HG02678 (cell line): ENCODE data around the gene OR2L2.
"Not testable (repeated sequence)": the region's sequence is repeated elsewhere in the genome, so short reads cannot be mapped to it uniquely, and the experiment has no call there.

ENCODE experiments used
- ATAC-seq: cut with Tn5 transposase; IDR thresholded peaks from one replicate; pipeline ENCODE4 v1.9.1; 2021; ENCODE audit warnings: mild to moderate bottlenecking, moderate library complexity; ENCODE audit not compliant: unreplicated experiment

Gene OR2L2

DNA sequence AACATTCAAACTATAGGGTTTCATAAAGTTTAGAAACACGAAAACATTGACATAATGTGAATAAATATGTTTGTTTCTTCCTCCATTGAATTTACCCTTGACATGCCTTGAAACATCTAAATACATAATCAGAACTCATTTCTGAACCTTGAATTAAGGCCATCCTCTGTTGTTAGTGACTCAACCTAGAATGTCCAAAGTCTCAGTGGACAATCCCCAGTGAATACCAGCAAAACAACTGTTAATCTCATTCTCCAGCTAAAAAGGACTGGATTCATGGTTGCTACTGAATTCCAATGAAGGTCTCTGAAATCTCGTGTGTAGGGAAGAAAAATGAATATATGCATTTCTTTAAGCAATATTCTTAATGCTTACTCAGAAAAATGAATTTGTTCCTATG is at the start of gene OR2L2:
TSS of gene OR2L2 (plus strand) at position 301 of the 400 bp plus-strand sequence. CDS start 8,198 bp downstream, outside the sequence.
- no peak for ATAC-seq

- ATAC-seq: no peak
Measured at GRCh38 chr1:247992986-247993385, 36.9 kb upstream of the OR2L2 start.

GRCh38 chr1:247998811-247999210 is 31.1 kb upstream of the OR2L2 start:
- no peak for ATAC-seq

DNA sequence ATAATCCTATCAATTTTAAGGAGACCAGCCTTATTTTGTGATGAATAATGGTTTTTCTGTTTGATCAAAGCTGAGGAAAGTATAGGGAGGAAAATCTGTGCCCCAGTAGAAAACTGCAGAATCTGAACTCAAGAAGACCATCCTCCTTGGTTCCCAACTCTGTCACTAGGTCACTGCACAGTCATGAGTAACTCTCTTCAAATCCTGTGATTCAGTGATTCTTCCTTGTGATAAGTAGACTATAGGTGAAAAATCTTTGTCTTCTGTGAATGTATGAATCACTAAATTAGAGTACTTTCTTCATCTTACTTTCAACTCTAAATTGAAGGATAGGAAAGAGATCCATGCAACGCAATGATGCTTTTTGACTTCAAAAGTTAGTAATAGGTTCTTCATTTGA is 29.7 kb upstream of the OR2L2 start:
- no peak for ATAC-seq

- no peak for ATAC-seq
Measured at GRCh38 chr1:248007778-248008177, 22.1 kb upstream of the OR2L2 start.

DNA sequence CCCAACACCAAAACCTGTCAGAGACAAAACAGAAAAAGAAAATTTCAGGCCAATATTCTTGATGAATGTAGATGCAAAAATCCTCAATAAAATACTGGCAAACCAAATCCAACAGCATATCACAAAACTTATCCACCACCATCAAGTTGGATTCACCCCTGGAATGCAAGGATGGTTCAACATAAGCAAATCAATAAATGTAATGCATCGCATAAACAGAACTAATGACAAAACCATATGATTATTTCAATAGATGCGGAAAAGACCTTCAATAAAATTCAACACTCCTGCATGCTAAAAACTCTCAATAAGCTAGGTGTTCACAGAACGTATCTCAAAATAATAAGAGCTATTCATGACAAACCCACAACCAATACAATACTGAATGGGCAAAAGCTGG is 20.2 kb upstream of the OR2L2 start:
- ATAC-seq: no peak

DNA sequence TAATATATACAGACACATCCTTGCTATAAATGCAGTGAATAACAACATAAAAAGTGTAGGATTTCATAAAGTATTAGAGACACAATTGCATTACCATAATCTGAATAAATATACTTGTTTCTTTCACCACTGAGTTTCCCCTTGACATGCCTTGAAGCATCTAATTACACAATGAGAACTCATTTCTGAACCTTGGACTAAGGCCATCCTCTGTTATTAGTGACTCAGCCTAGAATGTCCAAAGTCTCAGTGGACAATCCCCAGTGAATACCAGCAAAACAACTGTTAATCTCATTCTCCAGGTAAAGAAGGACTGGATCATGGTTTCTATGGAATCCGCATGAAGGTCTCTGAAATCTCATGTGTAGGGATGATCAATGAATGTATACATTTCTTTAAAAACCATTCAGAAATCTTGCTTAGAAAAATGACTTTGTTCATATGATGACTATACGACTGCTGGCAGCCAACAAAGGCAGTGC is 16.6 kb upstream of the OR2L2 start, which contains the start of gene OR2L5:
TSS of gene OR2L5 (plus strand) at position 432 of the 482 bp plus-strand sequence. CDS start 8,288 bp downstream, outside the sequence.
- no peak for ATAC-seq

- ATAC-seq: no peak
Measured at GRCh38 chr1:248015803-248016202, 14.1 kb upstream of the OR2L2 start.

DNA sequence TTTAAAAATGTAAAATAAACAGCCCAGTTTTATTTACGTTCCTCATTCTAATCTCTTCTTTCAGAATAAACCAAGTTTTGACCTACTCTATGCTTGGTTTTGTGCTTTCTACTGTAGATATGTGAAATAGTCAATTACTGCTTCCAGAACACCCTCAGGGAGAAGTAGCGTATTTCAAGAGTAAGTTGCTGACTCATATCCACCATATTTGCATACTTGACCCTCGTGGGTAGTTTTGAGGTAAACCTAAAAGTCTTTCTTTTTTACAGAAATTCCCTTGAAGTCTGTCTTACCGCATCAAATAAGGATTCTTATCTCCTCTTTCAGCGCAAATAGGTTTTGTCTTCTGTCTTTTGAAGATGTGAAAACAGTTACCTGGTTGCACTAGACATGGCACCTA is 15.3 kb downstream of the OR2L2 start:
- ATAC-seq: no peak

DNA sequence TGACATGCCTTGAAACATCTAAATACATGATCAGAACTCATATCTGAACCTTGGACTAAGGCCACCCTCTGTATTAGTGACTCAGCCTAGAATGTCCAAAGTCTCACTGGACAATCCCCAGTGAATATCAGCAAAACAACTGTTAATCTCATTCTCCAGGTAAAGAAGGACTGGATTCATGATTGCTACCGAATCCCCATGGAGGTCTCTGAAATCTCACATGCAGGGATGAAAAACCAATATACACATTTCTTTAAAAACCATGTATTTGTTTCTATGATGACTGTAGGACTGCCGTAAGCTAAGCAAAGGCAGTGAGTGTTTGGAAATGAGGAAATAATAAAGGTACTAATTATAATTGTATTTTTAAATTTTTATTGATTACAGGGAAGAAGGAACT is 16.7 kb downstream of the OR2L2 start, which contains the start of gene OR2L3:
TSS of gene OR2L3 (plus strand) at position 301 of the 400 bp plus-strand sequence. CDS start 13,846 bp downstream, outside the sequence.
- ATAC-seq: no peak

DNA sequence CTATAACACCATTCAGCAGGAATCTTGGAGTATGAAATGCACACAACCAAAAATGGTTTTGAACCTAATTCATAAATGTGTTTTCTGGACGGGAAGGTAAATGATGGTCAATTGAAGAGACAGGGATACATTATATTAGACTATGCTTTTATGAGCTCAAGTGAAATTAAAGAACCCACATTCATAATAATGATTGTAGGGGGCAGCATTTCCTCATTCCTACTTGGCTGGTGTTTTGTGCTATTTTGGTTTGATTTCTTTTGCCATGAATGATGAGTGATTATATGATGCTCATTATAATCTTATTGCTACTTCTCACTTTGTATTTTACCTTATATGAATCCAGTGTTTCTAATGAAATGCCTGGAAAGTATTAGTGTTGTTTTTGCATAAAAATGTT is 17.1 kb downstream of the OR2L2 start:
- ATAC-seq: no peak

DNA sequence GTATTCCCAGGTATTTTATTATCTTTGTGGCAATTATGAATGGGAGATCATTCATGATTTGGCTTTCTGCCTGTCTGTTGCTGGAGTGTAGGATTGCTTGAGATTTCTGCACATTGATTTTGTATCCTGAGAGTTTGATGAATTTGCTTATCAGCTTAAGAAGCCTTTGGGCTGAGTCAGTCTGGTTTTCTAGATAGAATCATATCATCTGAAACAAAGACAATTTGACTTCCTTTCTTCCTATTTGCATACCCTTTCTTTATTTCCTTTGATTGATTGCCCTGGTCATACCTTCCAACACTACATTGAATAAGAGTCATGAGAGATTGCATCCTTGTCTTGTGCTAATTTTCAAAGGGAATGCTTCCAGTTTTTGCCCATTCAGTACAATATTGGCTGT is 24.8 kb downstream of the OR2L2 start:
- no peak for ATAC-seq

GRCh38 chr1:248055261-248055660 is 25.4 kb downstream of the OR2L2 start:
- ATAC-seq: no peak

DNA sequence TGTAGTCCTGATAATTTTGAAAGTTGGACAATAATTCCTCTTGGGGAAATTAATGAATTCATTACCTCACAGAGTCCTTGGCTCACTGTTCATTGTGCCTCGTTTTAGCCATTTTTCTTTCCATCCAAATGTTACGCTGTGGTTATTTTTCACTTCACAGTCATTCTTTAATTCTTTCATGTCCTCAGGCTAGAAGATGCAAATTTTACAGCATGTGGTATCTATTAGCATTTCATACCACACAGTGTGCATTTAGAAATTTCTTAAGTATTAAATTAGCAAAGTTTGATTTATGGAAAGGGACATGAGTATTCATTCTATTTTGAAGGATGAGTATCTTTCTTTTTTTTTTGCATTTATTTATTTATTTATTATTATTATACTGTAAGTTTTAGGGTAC is 35.2 kb downstream of the OR2L2 start:
- no peak for ATAC-seq

GRCh38 chr1:248065604-248066003 is 35.7 kb downstream of the OR2L2 start:
- no peak for ATAC-seq

DNA sequence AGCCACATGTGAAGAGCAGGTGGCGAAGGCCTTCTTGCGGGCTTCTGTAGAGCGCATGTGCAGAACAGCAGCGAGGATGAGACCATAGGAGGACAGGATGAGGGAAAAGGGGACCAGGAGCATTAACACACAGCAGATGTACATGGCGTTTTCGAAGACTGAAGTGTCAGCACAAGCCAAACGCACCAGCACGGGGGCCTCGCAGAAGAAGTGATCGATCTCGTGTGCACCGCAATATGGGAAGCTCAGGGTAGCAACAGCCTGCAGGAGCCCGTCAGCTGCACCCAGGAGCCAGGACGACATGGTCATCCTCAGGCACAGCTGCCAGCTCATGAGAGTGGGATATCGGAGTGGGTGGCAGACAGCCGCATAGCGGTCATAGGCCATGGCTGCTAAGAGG is 54.0 kb downstream of the OR2L2 start:
- ATAC-seq: not testable (repeated sequence)
